ENCODE data around the gene TATDN2. TPM values are rescaled to one million over a fixed set of nuclear protein-coding genes. Genes with fewer than 3 reads are reported as not detected.

The TATDN2 gene
- total RNA-seq, 2 donors from 2014 or later: 56.8 to 63.7 TPM

DNA sequence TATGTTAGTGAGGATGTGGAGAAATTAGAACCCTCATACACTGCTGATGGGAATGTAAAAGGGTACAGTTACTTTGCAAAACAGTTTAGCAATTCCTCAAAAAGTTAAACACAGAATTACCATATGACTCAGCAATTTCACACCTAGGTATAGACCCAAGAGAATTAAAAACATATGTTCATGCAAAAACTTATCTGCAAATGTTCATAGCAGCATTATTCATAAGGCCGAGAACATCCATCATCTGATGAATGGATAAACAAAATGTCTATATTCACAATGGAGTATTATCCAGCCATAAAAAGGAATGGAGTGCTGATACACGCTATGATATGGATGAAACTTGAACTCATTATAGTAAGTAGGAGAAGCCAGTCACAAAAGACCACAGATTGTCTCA lies 62.3 kb downstream of the TATDN2 start:
- ATAC-seq (no peak), DNase-seq (no peak)
- Mint-ChIP-seq H3K4me3 (no peak overlapping the region), H3K27ac (no peak overlapping the region), H3K36me3 (ENCODE audit: low read depth) (peaks cover 10% of the 10 kb centered on the region), H3K4me1 (peaks cover 14% of the 10 kb centered on the region), H3K27me3 (no peaks in the 10 kb centered on the region)
- H3K9me3 ChIP-seq (ENCODE audit: control insufficient read depth, low read length, poor library complexity, severe bottlenecking): no peaks in the 10 kb centered on the region

DNA sequence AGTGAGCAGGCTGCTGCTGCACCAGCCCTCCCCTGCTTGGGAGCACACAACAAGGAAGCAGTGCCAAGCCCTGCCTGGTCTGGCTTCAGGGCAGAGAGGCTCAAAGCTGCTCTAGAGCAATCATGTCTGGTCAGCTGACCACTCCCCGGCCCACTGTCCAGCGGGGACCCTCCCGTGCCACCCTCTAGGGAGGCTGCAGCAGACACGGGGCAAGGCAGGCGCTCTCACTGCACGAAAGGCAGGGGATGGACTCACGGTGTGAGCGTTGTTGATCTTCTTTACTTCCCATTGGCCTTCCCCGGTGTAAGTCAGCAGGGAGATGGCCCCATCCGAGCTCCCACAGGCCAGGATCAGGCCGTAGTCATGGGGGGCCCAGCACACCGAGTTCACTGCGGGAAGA lies 63.5 kb downstream of the TATDN2 start:
- H3K9me3 ChIP-seq (ENCODE audit: control insufficient read depth, low read length, poor library complexity, severe bottlenecking): no peaks in the 10 kb centered on the region
- DNase-seq (no peak), ATAC-seq (no peak)
- Mint-ChIP-seq H3K27ac (no peak overlapping the region), H3K4me3 (no peak overlapping the region), H3K36me3 (ENCODE audit: low read depth) (peaks cover 7% of the 10 kb centered on the region), H3K27me3 (no peaks in the 10 kb centered on the region), H3K4me1 (peaks cover 8% of the 10 kb centered on the region)

DNA sequence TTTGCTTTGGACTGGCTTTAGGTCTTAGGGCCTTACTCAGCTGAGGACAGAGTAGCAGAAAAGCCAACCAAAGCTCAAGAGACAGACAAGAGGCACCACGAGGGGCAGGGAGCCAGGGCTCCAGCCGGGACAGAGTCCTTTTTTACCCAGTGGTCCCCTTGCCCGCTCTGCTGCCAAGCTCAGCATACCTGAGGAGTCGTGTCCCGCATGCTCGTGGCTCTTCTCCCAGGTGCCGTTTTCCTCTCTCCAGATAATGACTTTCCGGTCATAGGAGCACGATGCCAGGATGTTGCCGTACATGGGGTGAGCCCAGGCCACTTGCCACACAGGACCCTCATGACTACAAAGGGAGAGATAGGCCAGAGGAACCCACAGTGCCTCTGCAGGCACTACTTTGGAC lies 64.1 kb downstream of the TATDN2 start:
- Mint-ChIP-seq H3K27me3 (no peaks in the 10 kb centered on the region), H3K36me3 (ENCODE audit: low read depth) (peaks cover 7% of the 10 kb centered on the region), H3K4me3 (no peak overlapping the region), H3K4me1 (peaks cover 8% of the 10 kb centered on the region), H3K27ac (no peak overlapping the region)
- ATAC-seq: no peak
- no peak for DNase-seq
- H3K9me3 ChIP-seq (ENCODE audit: control insufficient read depth, low read length, poor library complexity, severe bottlenecking): no peaks in the 10 kb centered on the region

DNA sequence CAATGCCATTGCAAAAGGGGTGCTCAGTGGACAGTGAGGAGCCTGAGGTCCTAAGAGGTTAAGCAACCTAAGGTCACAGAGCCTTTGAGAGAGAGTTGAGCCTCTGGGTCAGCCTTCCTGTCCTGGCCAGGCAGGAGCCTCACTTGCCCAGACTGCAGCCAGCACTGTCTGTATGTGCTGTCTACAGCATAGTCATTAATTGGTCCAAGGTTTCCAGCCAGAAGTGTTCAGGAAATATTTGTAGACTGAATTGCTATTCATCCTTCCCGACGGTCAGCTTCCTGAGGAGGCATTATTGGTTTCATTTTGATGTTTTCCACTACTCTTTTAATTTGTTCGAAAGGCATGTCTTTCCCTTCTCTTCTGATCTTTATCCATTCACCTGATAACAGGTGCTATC lies 64.6 kb downstream of the TATDN2 start:
- H3K4me3 Mint-ChIP-seq: no peak overlapping the region
- peak overlapping the region; percentile 67 for H3K27ac Mint-ChIP-seq

DNA sequence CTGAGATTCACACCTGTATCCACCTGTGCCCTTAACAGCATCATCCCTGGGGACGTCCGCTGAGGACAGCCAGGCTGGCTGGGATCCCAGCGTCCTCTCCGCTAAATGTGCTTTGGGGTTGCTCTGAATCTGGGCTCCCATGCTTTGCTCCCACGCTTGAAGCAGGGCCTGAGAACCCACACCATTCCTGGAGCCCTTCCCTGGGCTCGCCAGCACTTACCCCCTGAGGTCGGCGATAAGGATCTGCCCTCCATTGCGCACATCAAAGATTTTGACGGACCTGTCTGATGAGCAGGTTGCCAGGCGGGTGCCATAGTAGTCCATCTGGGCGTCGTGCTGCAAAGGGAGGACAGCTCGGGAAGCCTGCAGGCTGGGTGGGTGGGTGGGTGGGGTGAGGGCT lies 66.8 kb downstream of the TATDN2 start:
- no peak for ATAC-seq
- Mint-ChIP-seq H3K4me3 (no peak overlapping the region), H3K27ac (no peak overlapping the region), H3K36me3 (ENCODE audit: low read depth) (peaks cover 2% of the 10 kb centered on the region), H3K4me1 (peaks cover 17% of the 10 kb centered on the region), H3K27me3 (no peaks in the 10 kb centered on the region)
- H3K9me3 ChIP-seq (ENCODE audit: control insufficient read depth, low read length, poor library complexity, severe bottlenecking): no peaks in the 10 kb centered on the region
- DNase-seq: no peak

More for the DNA sequence above, 64.6 kb downstream of the TATDN2 start:
- H3K9me3 ChIP-seq (ENCODE audit: control insufficient read depth, low read length, poor library complexity, severe bottlenecking): no peaks in the 10 kb centered on the region
- ATAC-seq (no peak), DNase-seq (no peak)
- H3K4me1 Mint-ChIP-seq: peaks cover 8% of the 10 kb centered on the region
- peaks cover 7% of the 10 kb centered on the region for H3K36me3 Mint-ChIP-seq (ENCODE audit: low read depth)
- no peaks in the 10 kb centered on the region for H3K27me3 Mint-ChIP-seq

DNA sequence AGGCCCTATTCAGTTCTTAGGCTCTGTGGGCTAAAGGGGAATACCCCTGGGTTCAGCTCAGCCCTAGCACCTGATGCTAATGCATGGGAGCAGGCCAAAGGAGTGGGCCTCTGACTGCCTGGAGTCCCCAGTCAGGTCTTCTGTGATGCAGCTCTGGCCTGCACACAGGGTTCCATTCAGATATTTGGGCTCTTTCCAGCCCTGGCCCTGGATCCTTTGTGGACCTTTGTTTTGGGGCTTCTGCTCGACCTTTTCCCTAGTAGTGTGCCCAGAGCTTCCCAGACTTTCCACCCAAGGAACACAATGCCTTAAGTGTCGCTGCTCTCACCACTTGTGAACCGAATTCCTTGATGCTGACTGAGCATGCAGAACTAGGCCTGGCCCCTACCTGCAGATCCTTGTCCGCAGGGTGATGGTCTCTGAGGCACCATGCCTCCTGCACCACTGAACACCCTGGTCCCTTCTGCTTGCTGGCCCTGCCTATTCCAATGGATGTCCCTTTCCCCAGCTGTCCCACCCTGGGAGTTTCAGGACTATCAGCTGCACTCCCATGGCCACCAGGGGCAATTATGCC lies 67.6 kb downstream of the TATDN2 start:
- Mint-ChIP-seq H3K36me3 (ENCODE audit: low read depth) (peaks cover 2% of the 10 kb centered on the region), H3K4me1 (peaks cover 17% of the 10 kb centered on the region), H3K4me3 (no peak overlapping the region)

DNA sequence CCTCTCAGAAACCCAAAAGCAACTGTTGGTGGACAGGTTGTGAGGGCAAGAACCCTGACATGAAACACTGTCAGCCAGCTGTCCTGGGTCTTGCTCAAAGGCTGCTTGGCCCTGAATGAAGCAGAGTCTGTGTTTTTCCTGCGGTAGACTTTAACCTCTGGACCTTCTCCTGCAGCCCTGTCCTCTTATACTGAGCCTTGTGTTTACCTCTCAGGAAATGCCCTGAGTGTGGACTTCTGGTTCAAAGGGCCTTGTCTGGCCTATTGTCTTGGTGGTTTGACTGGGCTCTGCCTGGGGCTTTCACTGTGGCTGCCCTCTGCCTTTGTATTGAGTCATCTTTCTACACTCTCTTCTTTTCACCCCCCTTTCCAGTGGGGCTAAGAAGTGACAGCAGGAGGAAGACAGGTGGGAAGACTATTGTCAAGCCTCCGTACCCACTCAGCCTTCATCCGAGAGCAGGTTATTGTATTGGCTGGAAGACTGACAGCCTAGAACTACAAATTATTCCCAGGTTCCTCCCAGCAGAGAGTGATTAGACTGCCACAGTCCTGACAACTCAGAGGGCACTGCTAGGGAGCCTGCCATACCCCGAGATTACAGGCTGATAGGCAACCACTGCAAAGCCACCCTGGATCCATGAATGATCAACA lies 69.2 kb downstream of the TATDN2 start:
- Mint-ChIP-seq H3K27me3 (no peaks in the 10 kb centered on the region), H3K27ac (no peak overlapping the region), H3K36me3 (ENCODE audit: low read depth) (peaks cover 2% of the 10 kb centered on the region), H3K4me3 (no peak overlapping the region), H3K4me1 (peaks cover 21% of the 10 kb centered on the region)
- ATAC-seq (no peak), DNase-seq (no peak)
- no peaks in the 10 kb centered on the region for H3K9me3 ChIP-seq (ENCODE audit: control insufficient read depth, low read length, poor library complexity, severe bottlenecking)

More for the DNA sequence above, 67.6 kb downstream of the TATDN2 start:
- no peaks in the 10 kb centered on the region for H3K27me3 Mint-ChIP-seq
- ATAC-seq (no peak), DNase-seq (no peak)
- no peaks in the 10 kb centered on the region for H3K9me3 ChIP-seq (ENCODE audit: control insufficient read depth, low read length, poor library complexity, severe bottlenecking)
- H3K27ac Mint-ChIP-seq: peak overlapping the region; percentile 70

DNA sequence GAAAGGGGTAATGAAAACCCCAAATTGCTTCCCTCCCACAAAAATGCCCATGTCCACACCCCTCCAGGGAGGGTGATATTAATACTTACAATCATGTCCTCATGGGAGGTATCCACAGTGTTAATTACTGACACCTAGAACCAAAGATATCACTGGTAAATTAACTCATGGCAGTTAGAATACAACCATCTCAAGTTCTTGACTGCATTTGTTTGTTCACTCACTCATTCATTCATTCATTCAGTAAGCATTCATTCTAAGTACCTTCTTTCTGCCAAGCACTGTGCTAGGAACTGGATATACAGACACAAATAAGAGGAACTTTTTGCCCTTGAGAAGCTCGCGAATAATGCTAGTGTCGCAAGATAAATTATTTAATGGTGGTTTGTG lies 69.7 kb downstream of the TATDN2 start:
- Mint-ChIP-seq H3K27ac (no peak overlapping the region), H3K4me1 (peaks cover 21% of the 10 kb centered on the region), H3K36me3 (ENCODE audit: low read depth) (peaks cover 2% of the 10 kb centered on the region), H3K27me3 (no peaks in the 10 kb centered on the region), H3K4me3 (peak overlapping the region; percentile 33)
- no peak for ATAC-seq
- DNase-seq: no peak
- no peaks in the 10 kb centered on the region for H3K9me3 ChIP-seq (ENCODE audit: control insufficient read depth, low read length, poor library complexity, severe bottlenecking)

- H3K27me3 Mint-ChIP-seq: peaks cover 1% of the 10 kb centered on the region
Observed at GRCh38 chr3:10319251-10319650, 71.0 kb downstream of the TATDN2 start.

DNA sequence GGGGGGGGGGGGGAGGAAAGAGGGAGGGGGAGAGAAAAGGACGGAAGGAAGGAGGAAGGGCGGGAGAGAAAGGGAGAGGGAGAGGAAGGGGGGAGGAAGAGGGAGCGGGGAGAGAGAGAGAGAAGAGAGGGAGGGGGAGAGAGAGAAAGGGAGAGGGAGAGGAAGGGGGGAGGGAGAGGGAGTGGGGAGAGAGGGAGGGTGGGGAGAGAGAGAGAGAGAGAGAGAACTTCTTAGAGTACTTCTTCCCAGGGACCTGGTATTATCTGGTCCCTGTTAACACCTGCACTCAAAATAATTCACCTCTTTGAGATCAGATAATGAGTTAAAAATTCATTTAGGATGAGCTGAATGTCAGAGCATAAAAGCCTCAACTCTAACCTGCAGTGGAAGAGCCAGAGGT lies 71.5 kb downstream of the TATDN2 start:
- peaks cover 15% of the 10 kb centered on the region for H3K4me1 Mint-ChIP-seq
- H3K4me3 Mint-ChIP-seq: peak overlapping the region; percentile 90
- H3K36me3 Mint-ChIP-seq (ENCODE audit: low read depth): no peaks in the 10 kb centered on the region
- DNase-seq: no peak
- H3K27me3 Mint-ChIP-seq: peaks cover 6% of the 10 kb centered on the region
- H3K9me3 ChIP-seq (ENCODE audit: control insufficient read depth, low read length, poor library complexity, severe bottlenecking): no peaks in the 10 kb centered on the region
- peak overlapping the region; percentile 94 for H3K27ac Mint-ChIP-seq
- no peak for ATAC-seq

More at GRCh38 chr3:10319251-10319650, 71.0 kb downstream of the TATDN2 start:
- H3K4me3 Mint-ChIP-seq: peak overlapping the region; percentile 90
- DNase-seq (no peak), ATAC-seq (no peak)
- peak overlapping the region; percentile 94 for H3K27ac Mint-ChIP-seq
- H3K4me1 Mint-ChIP-seq: peaks cover 18% of the 10 kb centered on the region
- H3K36me3 Mint-ChIP-seq (ENCODE audit: low read depth): no peaks in the 10 kb centered on the region
- H3K9me3 ChIP-seq (ENCODE audit: control insufficient read depth, low read length, poor library complexity, severe bottlenecking): no peaks in the 10 kb centered on the region

GRCh38 chr3:10320320-10320677 lies 72.0 kb downstream of the TATDN2 start:
- peaks cover 15% of the 10 kb centered on the region for H3K4me1 Mint-ChIP-seq
- ATAC-seq (no peak), DNase-seq (no peak)
- peaks cover 11% of the 10 kb centered on the region for H3K27me3 Mint-ChIP-seq
- no peaks in the 10 kb centered on the region for H3K36me3 Mint-ChIP-seq (ENCODE audit: low read depth)
- H3K4me3 Mint-ChIP-seq: peak overlapping the region; percentile 90
- H3K27ac Mint-ChIP-seq: peak overlapping the region; percentile 94
- no peaks in the 10 kb centered on the region for H3K9me3 ChIP-seq (ENCODE audit: control insufficient read depth, low read length, poor library complexity, severe bottlenecking)

DNA sequence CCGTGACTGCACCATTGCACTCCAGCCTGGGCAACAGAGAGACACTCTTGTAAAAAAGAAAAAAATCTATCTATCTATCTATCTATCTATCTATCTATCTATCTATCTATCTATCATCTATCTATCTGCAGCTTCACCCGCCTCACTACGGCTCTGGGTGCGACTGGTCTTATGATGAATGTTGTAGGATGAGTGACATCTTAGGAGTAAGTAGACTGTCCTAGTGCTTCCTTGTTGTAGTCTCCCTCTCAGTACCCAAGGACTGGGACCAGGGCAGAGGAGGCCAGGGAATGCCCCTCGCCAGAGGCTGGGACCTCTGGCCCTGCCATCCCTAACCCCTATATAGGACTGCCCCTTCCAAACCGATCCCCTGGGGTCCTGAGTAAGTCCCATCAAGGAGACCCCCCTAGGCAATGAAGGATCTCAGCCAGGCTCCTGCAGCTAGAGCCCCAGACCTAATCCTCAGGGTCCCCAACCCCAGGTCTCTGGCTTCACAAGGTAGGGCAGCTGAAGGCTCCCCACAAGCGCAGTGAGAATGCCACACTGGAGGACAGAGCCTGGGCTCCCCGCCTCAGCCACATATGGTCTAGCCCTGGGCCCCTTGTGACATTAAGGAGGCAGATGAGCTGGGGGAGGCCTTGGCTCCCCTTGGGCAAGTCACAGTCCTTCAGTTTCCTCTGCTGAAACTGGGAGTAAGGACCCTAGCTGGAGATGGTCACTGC lies 73.5 kb downstream of the TATDN2 start:
- H3K4me1 Mint-ChIP-seq: peaks cover 15% of the 10 kb centered on the region
- no peaks in the 10 kb centered on the region for H3K9me3 ChIP-seq (ENCODE audit: control insufficient read depth, low read length, poor library complexity, severe bottlenecking)
- H3K27me3 Mint-ChIP-seq: peaks cover 25% of the 10 kb centered on the region
- H3K4me3 Mint-ChIP-seq: peak overlapping the region; percentile 90
- no peak for ATAC-seq
- no peak for DNase-seq
- peak overlapping the region; percentile 94 for H3K27ac Mint-ChIP-seq
- peaks cover 2% of the 10 kb centered on the region for H3K36me3 Mint-ChIP-seq (ENCODE audit: low read depth)

DNA sequence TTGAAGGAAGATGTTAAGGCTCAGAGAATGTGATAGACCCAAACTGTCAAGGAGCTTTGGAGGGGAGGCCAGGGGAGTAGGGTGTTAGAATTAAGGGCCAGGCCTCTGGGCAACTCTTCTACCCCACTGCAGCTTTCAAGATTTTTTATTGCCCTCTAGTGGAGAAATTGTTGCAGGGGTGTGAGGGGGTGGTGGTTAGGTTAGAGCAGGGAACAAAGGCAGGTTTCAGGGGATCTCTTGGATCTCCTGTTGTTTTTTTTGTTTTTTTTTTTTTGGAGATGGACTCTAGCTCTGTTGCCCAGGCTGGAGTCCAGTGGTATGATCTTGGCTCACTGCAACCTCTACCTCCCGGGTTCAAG lies 74.1 kb downstream of the TATDN2 start:
- Mint-ChIP-seq H3K36me3 (ENCODE audit: low read depth) (peaks cover 2% of the 10 kb centered on the region), H3K27ac (peak overlapping the region; percentile 94), H3K4me3 (no peak overlapping the region), H3K4me1 (peaks cover 15% of the 10 kb centered on the region), H3K27me3 (peaks cover 29% of the 10 kb centered on the region)
- no peak for DNase-seq
- no peak for ATAC-seq
- H3K9me3 ChIP-seq (ENCODE audit: control insufficient read depth, low read length, poor library complexity, severe bottlenecking): no peaks in the 10 kb centered on the region
